Ammon's horn (tissue), 1 donor: ENCODE data around the gene ABCC2.
"Not testable (repeated sequence)": the region's sequence is repeated elsewhere in the genome, so short reads cannot be mapped to it uniquely, and the experiment has no call there.

Experiments used
- DNase-seq: peaks from one replicate; pipeline ENCODE4 v3.0.0-alpha.2; 2016; ENCODE audit warnings: low spot score

Gene ABCC2

GRCh38 chr10:99782447-99783286 is at the start of gene ABCC2:
TSS of gene ABCC2 (plus strand) at chr10:99782640. CDS start at chr10:99782845, 205 bp downstream.
- DNase-seq: no peak

- no peak for DNase-seq
These were observed 49.1 kb upstream of the ABCC2 start for GRCh38 chr10:99733366-99733765.

GRCh38 chr10:99734111-99734510 is 48.3 kb upstream of the ABCC2 start:
- not testable (repeated sequence) for DNase-seq

GRCh38 chr10:99740260-99740659 is 42.2 kb upstream of the ABCC2 start:
- DNase-seq: no peak

- no peak for DNase-seq
These were observed 41.4 kb upstream of the ABCC2 start for GRCh38 chr10:99740933-99741559.

GRCh38 chr10:99742254-99742653 is 40.2 kb upstream of the ABCC2 start:
- DNase-seq: no peak

GRCh38 chr10:99742701-99743100 is 39.7 kb upstream of the ABCC2 start:
- DNase-seq: no peak

- no peak for DNase-seq
These were observed 38.6 kb upstream of the ABCC2 start for GRCh38 chr10:99743841-99744240.

GRCh38 chr10:99746166-99746565 is 36.3 kb upstream of the ABCC2 start:
- not testable (repeated sequence) for DNase-seq

GRCh38 chr10:99748823-99749451 is 33.5 kb upstream of the ABCC2 start:
- DNase-seq: no peak

GRCh38 chr10:99750641-99751040 is 31.8 kb upstream of the ABCC2 start:
- no peak for DNase-seq

- DNase-seq: no peak
These were observed 27.8 kb upstream of the ABCC2 start for GRCh38 chr10:99754670-99755069.

GRCh38 chr10:99756159-99756558 is 26.3 kb upstream of the ABCC2 start:
- no peak for DNase-seq

GRCh38 chr10:99758211-99758891 is 24.1 kb upstream of the ABCC2 start:
- DNase-seq: no peak

GRCh38 chr10:99760321-99760720 is 22.1 kb upstream of the ABCC2 start:
- no peak for DNase-seq

GRCh38 chr10:99761365-99761764 is 21.1 kb upstream of the ABCC2 start:
- DNase-seq: no peak

GRCh38 chr10:99765672-99766301 is 16.7 kb upstream of the ABCC2 start:
- no peak for DNase-seq

GRCh38 chr10:99766302-99766681 is 16.1 kb upstream of the ABCC2 start:
- DNase-seq: peak; percentile 8

GRCh38 chr10:99767901-99768300 is 14.5 kb upstream of the ABCC2 start:
- no peak for DNase-seq

GRCh38 chr10:99768556-99768955 is 13.9 kb upstream of the ABCC2 start:
- DNase-seq: no peak

- no peak for DNase-seq
These were observed 12.7 kb upstream of the ABCC2 start for GRCh38 chr10:99769706-99770105.
